Peyer's patch (tissue), 4 donors: ENCODE measurements around the gene NEB.

Experiments used
- POLR2A ChIP-seq, 2 donors: fragments of 450-650 bp; IDR thresholded peaks; one replicate each; pipeline ENCODE4 v1.5.1; 2017; ENCODE audit warnings: antibody characterized with exemption in 2 of 2, mild to moderate bottlenecking in 2 of 2, moderate library complexity in 2 of 2
- TF ChIP-seq, protein P1 (sequence below), 6 experiments: fragments of 450-650 bp in 4 of 6; fragments of 200-600 bp in 2 of 6; sonication (generic) in 1 of 6; IDR thresholded peaks; one replicate each; pipeline ENCODE4 v1.5.1; 2017 to 2019; ENCODE audit warnings: antibody characterized with exemption in 6 of 6, mild to moderate bottlenecking in 3 of 6, moderate library complexity in 1 of 6

DNA sequence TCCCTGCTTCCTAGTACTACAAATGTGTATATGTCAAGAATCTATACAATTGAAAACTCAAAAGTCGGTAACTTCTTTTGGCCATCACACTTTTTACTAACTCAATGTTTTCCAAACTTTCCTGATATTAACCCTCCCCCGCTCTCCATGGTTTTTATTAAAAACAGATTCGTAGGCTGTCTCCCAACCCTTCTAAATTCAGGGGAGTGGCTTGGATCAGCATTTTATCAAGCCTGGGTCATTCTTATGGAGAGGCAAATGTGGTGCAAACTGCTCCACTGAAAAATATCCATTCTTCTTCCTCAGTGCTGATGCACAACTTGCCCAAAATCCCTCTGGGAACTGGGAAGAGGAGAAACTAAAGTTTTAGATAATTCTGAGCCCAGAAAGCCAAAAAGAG, 190.4 kb downstream of the NEB start:
- TF ChIP-seq, protein P1, sequence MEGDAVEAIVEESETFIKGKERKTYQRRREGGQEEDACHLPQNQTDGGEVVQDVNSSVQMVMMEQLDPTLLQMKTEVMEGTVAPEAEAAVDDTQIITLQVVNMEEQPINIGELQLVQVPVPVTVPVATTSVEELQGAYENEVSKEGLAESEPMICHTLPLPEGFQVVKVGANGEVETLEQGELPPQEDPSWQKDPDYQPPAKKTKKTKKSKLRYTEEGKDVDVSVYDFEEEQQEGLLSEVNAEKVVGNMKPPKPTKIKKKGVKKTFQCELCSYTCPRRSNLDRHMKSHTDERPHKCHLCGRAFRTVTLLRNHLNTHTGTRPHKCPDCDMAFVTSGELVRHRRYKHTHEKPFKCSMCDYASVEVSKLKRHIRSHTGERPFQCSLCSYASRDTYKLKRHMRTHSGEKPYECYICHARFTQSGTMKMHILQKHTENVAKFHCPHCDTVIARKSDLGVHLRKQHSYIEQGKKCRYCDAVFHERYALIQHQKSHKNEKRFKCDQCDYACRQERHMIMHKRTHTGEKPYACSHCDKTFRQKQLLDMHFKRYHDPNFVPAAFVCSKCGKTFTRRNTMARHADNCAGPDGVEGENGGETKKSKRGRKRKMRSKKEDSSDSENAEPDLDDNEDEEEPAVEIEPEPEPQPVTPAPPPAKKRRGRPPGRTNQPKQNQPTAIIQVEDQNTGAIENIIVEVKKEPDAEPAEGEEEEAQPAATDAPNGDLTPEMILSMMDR (IDR thresholded peaks at IDR 0.05), result no peak
- no peak for TF ChIP-seq POLR2A (IDR thresholded peaks at IDR 0.05)
